PC-9 (cell line): ENCODE measurements around the gene RPL41.

ENCODE experiments used
- CTCF ChIP-seq: fragments of 200-600 bp; sonication (generic); conservative IDR thresholded peaks from 2 replicates; pipeline ENCODE4 v1.6.1; 2017; ENCODE audit warnings: mixed run types, antibody characterized with exemption, mild to moderate bottlenecking, moderate library complexity
- EZH2 ChIP-seq: fragments of 200-600 bp; sonication (generic); IDR thresholded peaks from 2 replicates; pipeline ENCODE4 v1.8.0; 2017; ENCODE audit warnings: antibody characterized with exemption, low read depth

- TF ChIP-seq CTCF (no peak), EZH2 (no peak)
Measured at GRCh38 chr12:56114084-56114483, 2.3 kb upstream of the RPL41 start.
